Body of pancreas (tissue), 4 donors: Measurements from ENCODE around the gene PLXNB1. TPM values are rescaled to one million over a fixed set of nuclear protein-coding genes. Genes with fewer than 3 reads are reported as not detected.

Experiments
- ATAC-seq: fragments of 150-250 bp; one replicate; pipeline ENCODE4 v1.9.1; 2016
- DNase-seq, 4 donors: peaks; one replicate each; pipeline ENCODE4 v3.0.0-alpha.2; 2019
- H3K27ac ChIP-seq, 4 donors: fragments of 200-600 bp; sonication (generic); 1 replicate in 3 of 4; 2 replicates in 1 of 4; pipeline versions ENCODE4 v1.5.1 to v1.6.1; 2016 to 2019; ENCODE audit warnings: mild to moderate bottlenecking in 1 of 4, mixed read lengths in 1 of 4, moderate library complexity in 1 of 4
- H3K27me3 ChIP-seq, 2 donors: fragments of 200-600 bp; sonication (generic); one replicate each; pipeline ENCODE4 v1.6.0; 2016; ENCODE audit warnings: mild to moderate bottlenecking in 1 of 2
- H3K36me3 ChIP-seq, 2 donors: fragments of 200-600 bp; sonication (generic); replicated peaks in 1 of 2; 2 replicates each; pipeline ENCODE4 v1.5.1; 2016; ENCODE audit warnings: low read depth in 2 of 2; ENCODE audit not compliant: insufficient read depth in 1 of 2
- H3K4me1 ChIP-seq: fragments of 200-600 bp; sonication (generic); one replicate; pipeline ENCODE4 v1.6.0; 2016
- H3K4me3 ChIP-seq, 2 donors: fragments of 200-600 bp; sonication (generic); 1 replicate in 1 of 2; 2 replicates in 1 of 2; pipeline ENCODE4 v1.5.1; 2016 to 2019
- H3K9me3 ChIP-seq, 3 donors: fragments of 200-600 bp; sonication (generic); 1 replicate in 2 of 3; 2 replicates in 1 of 3; pipeline ENCODE4 v1.5.1; 2016
- POLR2A ChIP-seq, 3 donors: fragments of 450-650 bp; IDR thresholded peaks; one replicate each; pipeline ENCODE4 v1.6.1; 2016; ENCODE audit warnings: antibody characterized with exemption in 3 of 3, mild to moderate bottlenecking in 2 of 3
- WGBS, 2 donors: methylation state at CpG; one replicate each; pipeline ENCODE4 v1.1.5; 2017; 5-methylcytosine and 5-hydroxymethylcytosine counted together
- intact Hi-C: fragments of 100-400 bp; cut with DNase I; formaldehyde crosslinking; loops from one replicate; pipeline ENCODE4 v1.15.1; 2023
- total RNA-seq, 2 donors: library from RNA; depleted of rRNA; stranded (reverse); fragments of >200 nt; gene quantifications; one replicate each; pipeline ENCODE4 v1.1.0, GENCODE V29; 2016
- TF ChIP-seq, protein P1 (sequence below), 7 experiments: fragments of 450-650 bp in 4 of 7; fragments of 200-600 bp in 3 of 7; sonication (generic) in 3 of 7; IDR thresholded peaks; one replicate each; pipeline ENCODE4 v1.5.1; 2016 to 2019; ENCODE audit warnings: antibody characterized with exemption in 7 of 7

The PLXNB1 gene
- total RNA-seq, 2 donors from 2014 or later = 118 to 311 TPM

DNA sequence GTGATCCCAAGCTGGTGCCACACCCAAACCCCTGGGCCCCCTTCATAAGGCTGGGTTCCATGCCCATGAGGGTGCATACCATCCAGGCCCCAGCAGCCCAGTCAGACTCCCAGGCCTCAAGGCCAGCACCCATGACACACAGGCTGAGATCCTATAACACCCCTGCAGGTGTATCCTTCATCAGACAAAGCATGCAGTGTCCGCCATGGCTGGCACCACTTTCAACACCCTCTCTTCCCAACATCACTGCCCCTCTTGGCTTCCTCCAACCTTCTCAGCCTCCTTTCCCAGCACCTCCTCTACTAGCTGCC is 6.5 kb upstream of the PLXNB1 start:
- intact Hi-C loops = loop anchor here (2.0 to 5.0 kb wide), 2 partner anchors 34 to 162 kb away; no protein-coding TSS in a partner anchor
- no peak overlapping the region for H3K4me3 ChIP-seq
- H3K27ac ChIP-seq = peak overlapping the region in 1 of 4 donors; percentile 2
- H3K27me3 ChIP-seq = no peaks in the 10 kb centered on the region
- no peak for TF ChIP-seq POLR2A (IDR thresholded peaks at IDR 0.05)
- TF ChIP-seq, protein P1, sequence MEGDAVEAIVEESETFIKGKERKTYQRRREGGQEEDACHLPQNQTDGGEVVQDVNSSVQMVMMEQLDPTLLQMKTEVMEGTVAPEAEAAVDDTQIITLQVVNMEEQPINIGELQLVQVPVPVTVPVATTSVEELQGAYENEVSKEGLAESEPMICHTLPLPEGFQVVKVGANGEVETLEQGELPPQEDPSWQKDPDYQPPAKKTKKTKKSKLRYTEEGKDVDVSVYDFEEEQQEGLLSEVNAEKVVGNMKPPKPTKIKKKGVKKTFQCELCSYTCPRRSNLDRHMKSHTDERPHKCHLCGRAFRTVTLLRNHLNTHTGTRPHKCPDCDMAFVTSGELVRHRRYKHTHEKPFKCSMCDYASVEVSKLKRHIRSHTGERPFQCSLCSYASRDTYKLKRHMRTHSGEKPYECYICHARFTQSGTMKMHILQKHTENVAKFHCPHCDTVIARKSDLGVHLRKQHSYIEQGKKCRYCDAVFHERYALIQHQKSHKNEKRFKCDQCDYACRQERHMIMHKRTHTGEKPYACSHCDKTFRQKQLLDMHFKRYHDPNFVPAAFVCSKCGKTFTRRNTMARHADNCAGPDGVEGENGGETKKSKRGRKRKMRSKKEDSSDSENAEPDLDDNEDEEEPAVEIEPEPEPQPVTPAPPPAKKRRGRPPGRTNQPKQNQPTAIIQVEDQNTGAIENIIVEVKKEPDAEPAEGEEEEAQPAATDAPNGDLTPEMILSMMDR (IDR thresholded peaks at IDR 0.05) = no peak
- ATAC-seq (no peak), DNase-seq (no peak)
- peaks cover 28% of the 10 kb centered on the region for H3K4me1 ChIP-seq
- H3K9me3 ChIP-seq = no peaks in the 10 kb centered on the region
- 7 to 47% methylated on average over 1 of the region's 1 CpG for WGBS, 2 donors
- no peaks in the 10 kb centered on the region for H3K36me3 ChIP-seq

DNA sequence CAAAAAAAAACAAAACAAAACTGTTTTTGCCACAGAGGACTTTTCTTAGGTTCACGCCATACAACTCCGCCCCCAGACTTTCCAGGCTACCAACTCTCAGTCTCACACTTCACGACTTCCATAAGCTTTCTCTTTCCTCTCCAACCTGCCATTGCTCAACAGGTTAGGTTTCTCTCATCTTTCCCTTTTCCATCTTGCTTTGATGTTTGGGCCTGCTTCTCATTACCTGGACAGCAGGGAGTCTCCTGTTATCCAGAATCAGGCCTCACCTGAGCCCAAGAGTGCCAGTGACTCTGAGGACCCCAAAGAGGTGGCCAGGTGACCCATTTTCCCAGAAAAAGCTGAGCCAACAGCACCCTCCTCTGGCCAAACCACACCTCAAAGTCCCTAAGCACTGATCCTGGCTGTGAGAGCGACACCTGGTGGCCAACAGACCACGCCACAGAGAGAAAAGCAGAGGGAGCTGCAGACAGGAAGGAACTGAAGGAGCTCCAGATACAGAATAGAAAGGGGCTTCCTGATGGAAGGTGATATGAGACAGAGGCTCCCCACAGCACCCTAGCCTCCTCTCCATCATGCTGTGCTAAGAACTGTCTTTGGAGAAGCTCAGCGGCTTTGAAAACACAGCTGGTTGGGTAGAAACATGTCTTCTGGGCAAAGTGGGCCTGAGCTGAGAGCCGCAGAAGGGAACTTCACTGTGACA is 6.0 kb upstream of the PLXNB1 start:
- no peaks in the 10 kb centered on the region for H3K9me3 ChIP-seq
- no peak overlapping the region for H3K4me3 ChIP-seq
- peak; percentile 91 for DNase-seq
- peak; percentile 61 for ATAC-seq
- intact Hi-C loops = loop anchor here (2.0 to 5.0 kb wide), 2 partner anchors 34 to 161 kb away; no protein-coding TSS in a partner anchor
- H3K4me1 ChIP-seq = peaks cover 28% of the 10 kb centered on the region
- TF ChIP-seq, protein P1 (IDR thresholded peaks at IDR 0.05) = peak; percentile 97 to 100 (median 100)
- TF ChIP-seq POLR2A (IDR thresholded peaks at IDR 0.05) = no peak
- 25 to 29% methylated on average over 7 of the region's 7 CpGs for WGBS, 2 donors
- no peaks in the 10 kb centered on the region for H3K27me3 ChIP-seq
- peak overlapping the region in 1 of 4 donors; percentile 2 for H3K27ac ChIP-seq
- H3K36me3 ChIP-seq = no peaks in the 10 kb centered on the region

DNA sequence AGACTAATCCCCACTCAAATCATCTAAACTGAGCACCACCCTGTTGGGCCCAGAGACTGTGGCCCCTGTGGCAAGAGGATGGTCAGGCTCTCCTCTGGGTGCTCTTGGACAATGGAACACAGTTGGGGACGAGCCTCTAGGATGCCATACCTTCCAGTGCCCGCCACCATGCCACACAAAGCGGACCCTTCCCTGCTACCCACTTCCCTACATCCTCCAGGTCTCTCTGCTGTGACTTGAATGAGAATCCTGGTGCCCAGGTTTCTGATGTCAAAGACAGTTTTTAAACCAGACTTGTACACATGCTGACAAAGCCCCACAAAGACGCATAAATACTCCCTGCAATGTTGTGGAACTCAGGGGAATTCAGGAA is 5.3 kb upstream of the PLXNB1 start:
- DNase-seq (no peak), ATAC-seq (no peak)
- H3K27me3 ChIP-seq = no peaks in the 10 kb centered on the region
- no peak overlapping the region for H3K4me3 ChIP-seq
- no peaks in the 10 kb centered on the region for H3K36me3 ChIP-seq
- TF ChIP-seq, protein P1 (IDR thresholded peaks at IDR 0.05) = no peak
- TF ChIP-seq POLR2A (IDR thresholded peaks at IDR 0.05) = no peak
- intact Hi-C loops = loop anchor here (5.0 kb wide), 1 partner anchor 33 kb away; no protein-coding TSS in a partner anchor
- H3K4me1 ChIP-seq = peaks cover 34% of the 10 kb centered on the region
- no peak overlapping the region for H3K27ac ChIP-seq
- H3K9me3 ChIP-seq = no peaks in the 10 kb centered on the region
- WGBS, 2 donors = 82 to 83% methylated on average over 4 of the region's 4 CpGs

DNA sequence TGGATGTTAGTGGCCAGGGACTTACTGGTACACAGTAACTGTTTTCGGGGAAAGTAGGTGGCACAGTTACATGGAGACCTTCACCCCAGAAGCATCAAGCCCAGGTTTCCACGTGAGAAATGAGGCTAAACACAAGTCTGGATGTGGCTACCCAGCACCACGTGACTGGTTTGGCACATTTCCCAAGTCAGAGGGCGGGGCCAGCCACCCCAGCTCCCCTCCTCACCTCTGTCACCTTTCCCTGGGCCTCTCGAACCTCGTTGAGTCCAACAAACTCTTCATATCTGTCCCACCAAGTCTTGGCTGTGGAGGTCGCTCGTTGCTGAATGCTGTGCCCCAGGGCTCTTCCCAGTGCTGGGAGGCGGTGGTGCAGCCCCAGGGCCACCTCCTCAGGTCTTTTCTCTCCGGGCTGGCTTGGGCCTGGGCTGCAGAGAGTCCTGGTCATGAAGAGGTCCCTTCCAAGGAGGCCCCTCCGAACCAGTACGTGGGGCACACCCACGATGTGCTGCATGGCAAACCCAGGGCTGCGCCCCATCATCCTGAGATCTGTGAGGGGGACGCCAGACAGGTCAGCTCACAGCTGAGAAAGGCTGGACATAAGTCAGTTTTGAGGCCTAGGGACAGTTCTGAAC is 4.8 kb upstream of the PLXNB1 start:
- Histone ChIP-seq H3K9me3 (no peaks in the 10 kb centered on the region), H3K4me1 (peaks cover 35% of the 10 kb centered on the region), H3K27me3 (no peaks in the 10 kb centered on the region), H3K36me3 (no peaks in the 10 kb centered on the region), H3K27ac (no peak overlapping the region), H3K4me3 (no peak overlapping the region)
- ATAC-seq (no peak), DNase-seq (no peak)
- TF ChIP-seq, protein P1 (IDR thresholded peaks at IDR 0.05) = no peak
- TF ChIP-seq POLR2A (IDR thresholded peaks at IDR 0.05) = no peak
- 65 to 74% methylated on average over 11 to 15 of the region's 15 CpGs for WGBS, 2 donors
- intact Hi-C loops = loop anchor here (5.0 kb wide), 1 partner anchor 32 kb away; no protein-coding TSS in a partner anchor
